Esophagus muscularis mucosa (tissue), 4 donors: ENCODE results near the gene LY6G5C. TPM values are rescaled to one million over a fixed set of nuclear protein-coding genes. Genes with fewer than 3 reads are reported as not detected.

Source experiments
- DNase-seq: peaks from one replicate; pipeline ENCODE4 v3.0.0-alpha.2; 2017; ENCODE audit errors: extremely low spot score
- H3K27ac ChIP-seq, 4 donors: fragments of 200-600 bp; sonication (generic); replicated peaks in 1 of 4; 1 replicate in 3 of 4; 2 replicates in 1 of 4; pipeline ENCODE4 v1.5.1; 2016 to 2019; ENCODE audit warnings: mild to moderate bottlenecking in 1 of 4
- H3K27me3 ChIP-seq, 4 donors: fragments of 200-600 bp; sonication (generic); one replicate each; pipeline versions ENCODE4 v1.5.1 to v1.6.0; 2016 to 2019
- H3K36me3 ChIP-seq, 4 donors: fragments of 200-600 bp; sonication (generic); one replicate each; pipeline ENCODE4 v1.5.1; 2016 to 2019
- H3K4me1 ChIP-seq, 4 donors: fragments of 200-600 bp; sonication (generic); one replicate each; pipeline ENCODE4 v1.5.1; 2016 to 2019
- H3K4me3 ChIP-seq, 4 donors: fragments of 200-600 bp; sonication (generic); 1 replicate in 2 of 4; 2 replicates in 2 of 4; pipeline ENCODE4 v1.5.1; 2016 to 2019; ENCODE audit warnings: mild to moderate bottlenecking in 4 of 4, moderate library complexity in 1 of 4
- H3K9me3 ChIP-seq, 4 donors: fragments of 200-600 bp; sonication (generic); 1 replicate in 3 of 4; 2 replicates in 1 of 4; pipeline ENCODE4 v1.5.1; 2016 to 2019
- CTCF ChIP-seq, 3 experiments: fragments of 200-600 bp in 2 of 3; fragments of 450-650 bp in 1 of 3; sonication (generic) in 2 of 3; IDR thresholded peaks; one replicate each; pipeline ENCODE4 v1.5.1; 2017 to 2019; ENCODE audit warnings: antibody characterized with exemption in 3 of 3, mild to moderate bottlenecking in 2 of 3, moderate library complexity in 1 of 3
- EP300 ChIP-seq: sonication (generic); formaldehyde crosslinking; IDR thresholded peaks from one replicate; pipeline ENCODE4 v1.6.1; 2017; ENCODE audit warnings: antibody characterized with exemption
- POLR2A ChIP-seq: fragments of 450-650 bp; IDR thresholded peaks from one replicate; pipeline ENCODE4 v1.6.1; 2017; ENCODE audit warnings: antibody characterized with exemption, moderate library complexity, mild to moderate bottlenecking, low read depth
- POLR2AphosphoS5 ChIP-seq, 2 donors: sonication (generic); formaldehyde crosslinking; IDR thresholded peaks; one replicate each; pipeline ENCODE4 v1.6.1; 2017; ENCODE audit warnings: antibody characterized with exemption in 2 of 2
- WGBS: methylation state at CpG from one replicate; pipeline ENCODE4 v1.1.5; 2018; 5-methylcytosine and 5-hydroxymethylcytosine counted together
- intact Hi-C: fragments of 100-400 bp; cut with DNase I; formaldehyde crosslinking; loops from one replicate; pipeline ENCODE4 v1.15.1; 2023
- total RNA-seq, 4 donors: library from RNA; depleted of rRNA; stranded (reverse); fragments of >200 nt; gene quantifications; one replicate each; pipeline versions ENCODE4 v1.1.0 to v1.2.1, GENCODE V29; 2016

Gene LY6G5C
- total RNA-seq, 4 donors from 2014 or later, result 2.0 to 2.9 TPM; not detected in 2

- peak; percentile 98 for DNase-seq
- TF ChIP-seq EP300 (no peak), POLR2A (no peak), POLR2AphosphoS5 (IDR thresholded peaks at IDR 0.05) (peak; percentile 76 to 81), CTCF (IDR thresholded peaks at IDR 0.05) (peak in 1 of 3 experiments; percentile 19)
- intact Hi-C loops, result no loop called here
- Histone ChIP-seq H3K36me3 (peaks cover 13 to 58% (median 41%) of the 10 kb centered on the region in 4 donors), H3K27ac (peak overlapping the region; percentile 92 to 98 (median 96)), H3K4me1 (peaks cover 32 to 60% (median 43%) of the 10 kb centered on the region in 4 donors), H3K27me3 (no peaks in the 10 kb centered on the region), H3K9me3 (no peaks in the 10 kb centered on the region), H3K4me3 (peak overlapping the region; percentile 72 to 84 (median 77))
- WGBS, result 8% methylated on average over 37 of the region's 37 CpGs
Measured at GRCh38 chr6:31652925-31653724, 27.7 kb downstream of the LY6G5C start.

- Histone ChIP-seq H3K36me3 (peaks cover 24 to 58% (median 45%) of the 10 kb centered on the region in 4 donors), H3K27ac (peak overlapping the region; percentile 92 to 98 (median 96)), H3K9me3 (no peaks in the 10 kb centered on the region), H3K27me3 (no peaks in the 10 kb centered on the region), H3K4me1 (peaks cover 25 to 50% (median 33%) of the 10 kb centered on the region in 4 donors), H3K4me3 (peak overlapping the region; percentile 72 to 84 (median 77))
- DNase-seq, result peak; percentile 96
- intact Hi-C loops, result no loop called here
- no peak for TF ChIP-seq CTCF (IDR thresholded peaks at IDR 0.05)
- peak in 1 of 2 donors; percentile 74 for TF ChIP-seq POLR2AphosphoS5 (IDR thresholded peaks at IDR 0.05)
- no peak for TF ChIP-seq POLR2A
- TF ChIP-seq EP300, result no peak
- 3% methylated on average over 29 of the region's 29 CpGs for WGBS
Measured at GRCh38 chr6:31651602-31652191, 29.2 kb downstream of the LY6G5C start.

GRCh38 chr6:31645325-31645724 lies 35.5 kb downstream of the LY6G5C start:
- Histone ChIP-seq H3K9me3 (no peaks in the 10 kb centered on the region), H3K36me3 (peaks cover 86 to 100% (median 95%) of the 10 kb centered on the region in 4 donors), H3K4me3 (no peak overlapping the region), H3K4me1 (peaks cover 2 to 11% (median 8%) of the 10 kb centered on the region in 4 donors), H3K27ac (no peak overlapping the region), H3K27me3 (no peaks in the 10 kb centered on the region)
- no peak for DNase-seq
- WGBS, result 94% methylated on average over 5 of the region's 9 CpGs
- intact Hi-C loops, result no loop called here
- TF ChIP-seq POLR2A (no peak), EP300 (no peak), POLR2AphosphoS5 (IDR thresholded peaks at IDR 0.05) (no peak), CTCF (IDR thresholded peaks at IDR 0.05) (no peak)

- 92% methylated on average over 9 of the region's 17 CpGs for WGBS
- Histone ChIP-seq H3K27ac (no peak overlapping the region), H3K4me3 (no peak overlapping the region), H3K36me3 (peaks cover 95 to 100% (median 99%) of the 10 kb centered on the region in 4 donors), H3K27me3 (no peaks in the 10 kb centered on the region), H3K4me1 (no peaks in the 10 kb centered on the region), H3K9me3 (no peaks in the 10 kb centered on the region)
- no peak for DNase-seq
- TF ChIP-seq POLR2A, result no peak
- no peak for TF ChIP-seq EP300
- no peak for TF ChIP-seq POLR2AphosphoS5 (IDR thresholded peaks at IDR 0.05)
- no peak for TF ChIP-seq CTCF (IDR thresholded peaks at IDR 0.05)
- intact Hi-C loops, result no loop called here
Measured at GRCh38 chr6:31643818-31644454, 36.9 kb downstream of the LY6G5C start.
